Measurements from ENCODE around the gene KCMF1.

Gene KCMF1

GRCh38 chr2:84986018-84986417 is 15.1 kb downstream of the KCMF1 start:
- DNase-seq = no peak

DNA sequence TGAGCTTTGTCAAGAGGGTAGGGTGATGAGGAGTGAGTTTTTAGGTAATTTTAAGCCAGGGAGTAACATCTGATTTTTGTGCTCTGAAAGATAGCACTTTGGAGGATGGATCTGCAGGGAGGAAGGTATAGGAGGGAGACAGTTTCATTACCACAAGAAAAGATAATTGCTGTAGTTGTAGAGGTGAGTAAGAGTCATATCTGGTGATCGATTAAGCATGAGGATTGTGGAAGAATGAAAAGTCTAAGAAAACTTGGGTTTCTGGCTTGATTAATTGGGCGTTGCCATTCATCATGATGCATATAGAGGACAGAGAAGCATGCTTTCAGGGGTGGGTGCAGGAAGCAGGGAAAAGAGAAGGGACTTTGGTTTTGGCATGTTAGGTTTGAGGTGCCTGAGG is 18.5 kb downstream of the KCMF1 start:
- DNase-seq = no peak

GRCh38 chr2:84989927-84990326 is 19.0 kb downstream of the KCMF1 start:
- DNase-seq = no peak

- DNase-seq = no peak
Observed at GRCh38 chr2:84991404-84992160, 20.6 kb downstream of the KCMF1 start.

DNA sequence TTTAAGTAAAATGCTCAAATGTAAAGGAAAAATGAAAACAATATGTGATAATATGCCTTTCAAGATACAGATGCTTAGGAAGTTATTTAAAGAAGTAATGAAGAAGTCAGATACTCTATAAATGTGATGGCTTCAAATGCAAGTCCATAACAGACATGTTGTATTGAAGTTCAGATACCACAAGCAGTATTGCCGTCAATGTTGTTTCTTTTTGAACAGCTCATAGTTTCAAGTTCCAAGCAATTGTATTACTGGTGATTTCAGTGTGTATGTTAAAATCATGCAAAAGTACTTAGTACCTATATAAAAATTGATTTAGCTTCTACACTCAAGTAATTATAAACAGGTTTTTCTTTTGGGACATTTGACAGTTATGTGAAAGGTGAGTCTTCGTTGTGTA is 24.9 kb downstream of the KCMF1 start:
- no peak for DNase-seq

DNA sequence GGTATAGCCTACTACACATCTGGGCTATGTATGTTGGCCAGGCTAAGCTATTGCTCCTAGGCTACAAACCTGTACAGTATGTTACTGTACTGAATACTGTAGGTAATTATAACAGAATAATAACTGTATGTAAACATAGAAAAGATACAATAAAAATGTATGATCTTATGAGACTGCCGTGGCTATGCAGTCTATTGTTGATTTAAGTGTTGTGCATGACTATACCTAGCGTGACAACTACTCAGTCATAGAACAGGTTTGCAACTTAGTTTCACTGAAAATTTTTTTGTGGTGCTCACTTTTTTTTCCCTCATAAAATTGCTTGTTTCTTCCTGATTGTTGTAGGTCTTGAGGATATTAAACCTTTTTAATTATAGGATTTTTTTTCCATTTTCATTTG is 25.9 kb downstream of the KCMF1 start:
- no peak for DNase-seq

- DNase-seq = no peak
Observed at GRCh38 chr2:84999553-84999955, 28.6 kb downstream of the KCMF1 start.

- DNase-seq = no peak
Observed at GRCh38 chr2:85001595-85001994, 30.6 kb downstream of the KCMF1 start.

DNA sequence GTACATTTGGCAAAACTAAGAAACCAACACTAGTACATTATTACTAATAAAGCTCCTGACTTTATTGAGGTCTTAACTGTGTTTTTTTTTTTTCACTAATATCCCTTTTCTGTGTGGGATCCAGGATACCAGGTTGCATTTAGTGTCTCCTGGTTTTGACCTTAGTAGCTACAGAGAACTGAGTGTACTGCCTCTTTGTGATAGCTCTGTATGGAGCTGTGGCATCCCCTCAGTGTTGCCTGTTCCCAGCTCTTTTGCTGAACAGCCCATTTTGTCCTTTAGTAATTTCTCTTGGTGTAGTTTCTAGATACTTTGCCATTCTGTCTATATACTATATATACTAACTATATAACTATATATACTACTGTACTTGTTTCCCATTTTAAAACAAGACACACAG is 31.6 kb downstream of the KCMF1 start:
- no peak for DNase-seq

DNA sequence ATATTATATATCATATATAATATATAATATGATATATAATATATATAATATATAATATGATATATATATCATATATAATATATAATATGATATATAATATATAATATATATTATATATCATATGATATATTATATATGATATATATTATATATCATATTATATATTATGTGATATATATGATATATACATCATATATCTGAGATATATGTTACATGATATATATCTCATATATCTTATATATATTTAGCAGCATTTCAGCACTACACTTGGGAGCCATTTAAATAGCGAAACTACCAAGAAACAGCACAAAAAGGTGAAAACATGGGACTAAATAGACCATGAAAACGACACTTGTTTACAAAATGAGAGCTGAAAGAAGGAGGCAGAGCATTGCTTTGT is 37.3 kb downstream of the KCMF1 start:
- no peak for DNase-seq

DNA sequence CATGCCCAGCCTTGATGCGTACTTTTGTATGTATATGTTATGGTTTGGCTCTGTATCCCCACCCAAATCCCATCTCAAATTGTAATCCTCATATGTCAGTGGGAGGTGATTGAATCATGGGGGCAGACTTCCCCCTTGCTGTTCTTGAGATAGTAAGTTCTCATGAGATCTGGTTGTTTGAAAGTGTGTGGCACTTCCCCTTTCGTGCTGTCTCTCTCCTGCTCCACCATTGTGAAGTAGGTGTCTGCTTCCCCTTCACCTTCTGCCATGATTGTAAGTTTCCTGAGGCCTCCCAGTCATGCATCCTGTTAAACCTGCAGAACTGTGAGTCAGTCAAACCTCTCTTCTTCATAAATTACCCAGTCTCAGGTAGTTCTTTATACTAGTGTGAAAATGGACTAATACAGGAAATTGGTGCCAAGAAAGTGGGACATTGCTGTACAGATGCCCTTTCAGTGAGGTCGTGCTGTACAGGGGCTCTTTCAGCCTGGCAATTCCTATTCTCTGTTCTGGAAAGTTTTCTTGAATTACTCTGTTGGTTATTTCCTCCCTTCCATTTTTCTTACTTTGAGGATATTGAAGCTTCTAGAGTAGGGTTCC is 38.2 kb downstream of the KCMF1 start:
- DNase-seq = no peak

- no peak for DNase-seq
Observed at GRCh38 chr2:85010404-85010803, 39.4 kb downstream of the KCMF1 start.

DNA sequence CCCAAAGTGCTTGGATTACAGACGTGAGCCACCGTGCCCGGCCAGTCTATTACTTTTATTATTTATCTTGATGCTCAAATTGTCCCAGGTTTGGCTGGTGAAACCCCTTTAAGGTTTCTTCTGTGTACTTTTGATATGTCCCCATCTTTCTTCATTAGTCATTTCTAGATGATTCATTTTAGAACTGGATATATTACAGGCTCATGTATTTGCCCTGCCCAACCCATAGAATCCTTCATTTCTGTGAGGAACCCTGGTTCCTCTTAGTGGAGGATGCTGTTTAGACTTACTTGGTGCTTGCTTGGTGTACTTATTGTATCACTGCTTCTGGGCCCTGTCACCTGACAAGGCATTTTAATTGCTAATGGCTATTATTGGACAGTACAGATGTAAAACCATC is 40.1 kb downstream of the KCMF1 start:
- no peak for DNase-seq

DNA sequence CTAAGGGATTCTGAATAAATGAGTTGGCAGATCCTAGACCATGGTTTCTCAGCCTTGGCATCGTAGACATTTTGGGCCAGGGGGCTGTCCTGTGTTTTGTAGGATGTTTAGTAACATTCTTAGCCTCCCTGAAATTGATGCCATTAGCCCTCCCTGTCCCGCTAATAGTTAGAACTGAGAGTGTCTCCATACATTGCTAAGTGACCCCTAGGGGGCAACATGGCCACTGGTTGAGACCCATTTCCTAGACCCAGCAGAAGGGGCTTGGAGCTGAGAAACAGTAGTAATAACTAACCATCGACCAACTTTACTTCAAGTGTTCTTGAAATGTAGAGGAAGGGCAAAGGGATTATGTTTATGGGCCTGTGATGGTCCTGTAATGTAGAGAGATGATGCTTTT is 40.8 kb downstream of the KCMF1 start:
- DNase-seq = no peak

DNA sequence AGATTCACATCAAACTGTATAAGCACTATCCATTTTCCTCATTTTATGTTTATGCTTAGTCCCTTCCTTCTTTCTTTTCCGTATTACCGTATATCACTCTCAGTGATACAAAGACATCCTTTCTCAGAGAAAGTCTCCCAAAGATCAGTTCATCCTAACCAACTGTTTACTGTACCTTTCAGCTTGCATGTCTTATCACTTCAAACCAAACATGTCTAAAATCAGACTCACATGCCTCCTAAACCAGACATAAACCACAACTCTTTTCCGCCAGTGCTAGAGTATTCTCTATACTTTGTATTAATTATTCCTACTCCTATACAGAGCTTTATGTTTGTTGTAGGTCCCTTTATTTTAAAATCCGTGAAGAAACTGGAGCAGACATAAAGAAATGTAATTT is 41.5 kb downstream of the KCMF1 start:
- no peak for DNase-seq

DNA sequence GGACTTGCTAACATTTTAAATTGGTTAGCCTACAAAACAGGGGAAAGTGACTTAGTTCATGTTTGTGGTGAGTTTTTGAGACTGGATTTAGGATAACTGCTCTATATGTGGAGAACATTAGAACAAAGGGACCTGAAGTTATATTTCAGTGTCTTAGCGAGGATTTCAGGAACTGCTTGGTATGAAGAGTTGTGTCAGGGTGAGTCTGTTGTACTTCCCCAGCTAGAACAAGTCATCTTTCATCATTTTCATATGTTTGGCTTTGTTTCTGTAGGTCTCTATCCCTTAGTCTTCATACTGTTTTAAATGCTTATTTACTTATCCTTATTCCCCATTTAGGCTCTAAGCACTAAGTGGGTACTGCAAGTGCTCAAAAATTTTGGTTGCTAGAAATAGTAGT is 41.9 kb downstream of the KCMF1 start:
- no peak for DNase-seq

DNA sequence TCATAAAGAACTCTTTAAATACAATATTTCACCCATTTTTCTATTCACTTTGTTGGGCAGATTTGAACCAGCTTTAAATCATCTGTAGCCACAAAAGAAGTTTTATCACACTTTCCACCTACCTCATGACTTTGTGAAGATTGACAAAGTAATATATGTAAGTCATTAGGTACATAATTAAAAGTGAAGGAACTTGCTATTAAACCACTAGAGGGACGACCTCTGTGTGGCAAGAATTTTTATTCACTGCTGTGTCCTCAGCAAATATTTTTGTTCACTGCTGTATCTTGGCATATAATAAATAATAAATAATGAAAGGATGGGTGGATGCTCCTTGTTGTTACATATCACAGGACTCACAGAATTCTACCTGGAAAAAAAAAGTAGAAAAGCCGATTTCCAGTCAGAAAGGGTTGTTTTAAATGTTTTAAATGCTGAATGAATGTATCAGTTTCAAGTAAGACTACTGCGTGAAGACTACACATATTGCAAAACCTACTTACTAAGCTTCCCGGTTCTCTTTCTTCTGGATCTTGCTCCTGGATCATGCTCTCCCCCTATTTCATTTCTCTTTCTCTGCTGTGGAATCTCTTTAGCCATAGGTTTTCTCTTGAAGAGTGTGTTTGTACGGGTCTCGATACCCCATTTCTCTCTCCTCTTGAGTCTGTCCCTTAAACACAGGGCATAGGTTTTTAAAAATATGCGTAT is 44.8 kb downstream of the KCMF1 start:
- DNase-seq = no peak

- DNase-seq = no peak
Observed at GRCh38 chr2:85016446-85016845, 45.5 kb downstream of the KCMF1 start.

- peak; percentile 13 for DNase-seq
Observed at GRCh38 chr2:85017411-85018048, 46.6 kb downstream of the KCMF1 start.

GRCh38 chr2:85018049-85018447 is 47.1 kb downstream of the KCMF1 start:
- no peak for DNase-seq

DNA sequence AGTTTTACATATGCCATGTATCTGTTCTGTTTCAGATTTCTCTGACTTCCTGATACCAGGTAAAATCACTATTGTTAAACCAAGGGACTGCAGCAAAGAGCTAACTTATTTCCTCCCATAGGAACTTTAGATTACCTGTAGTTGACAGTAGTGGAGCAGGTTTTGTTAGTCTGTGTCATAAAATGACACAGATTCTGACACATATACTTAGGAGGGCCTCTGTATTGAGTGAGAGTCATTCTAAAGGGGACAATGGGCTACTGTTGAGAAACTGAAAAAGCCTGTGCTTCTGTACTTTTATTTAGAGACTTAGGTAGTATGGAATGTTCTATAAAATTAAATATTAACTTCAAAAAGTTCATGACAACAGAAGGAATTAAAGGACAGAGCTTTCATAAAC is 48.2 kb downstream of the KCMF1 start:
- no peak for DNase-seq

DNA sequence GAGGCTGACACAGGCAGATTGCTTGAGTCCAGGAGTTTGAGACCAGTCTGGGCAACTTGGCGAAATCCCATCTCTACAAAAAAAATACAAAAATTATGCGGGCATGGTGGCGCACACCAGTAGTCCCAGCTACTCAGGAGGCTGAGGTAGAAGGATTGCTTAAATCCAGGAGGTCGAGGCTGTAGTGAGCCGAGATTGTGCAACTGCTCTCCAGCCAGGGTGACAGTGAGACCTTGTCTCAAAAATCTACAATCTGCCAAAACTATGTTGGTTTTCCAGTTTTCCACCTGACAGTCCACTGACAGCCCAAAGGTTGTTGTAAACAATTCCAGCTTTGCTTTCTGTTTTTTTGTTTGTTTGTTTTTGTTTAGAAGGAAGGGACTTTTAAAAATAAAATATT is 51.3 kb downstream of the KCMF1 start:
- DNase-seq = no peak

- DNase-seq = no peak
Observed at GRCh38 chr2:85024372-85025047, 53.5 kb downstream of the KCMF1 start.
